Epithelial cell of umbilical artery (primary cell): ENCODE measurements around the gene HSD17B13. TPM values are rescaled to one million over a fixed set of nuclear protein-coding genes. Genes with fewer than 3 reads are reported as not detected.

ENCODE experiments used
- total RNA-seq: library from RNA; depleted of rRNA; stranded (reverse); fragments of >200 nt; gene quantifications from 2 replicates; pipeline ENCODE4 v1.2.3, GENCODE V29; 2014

Gene HSD17B13, protein sequence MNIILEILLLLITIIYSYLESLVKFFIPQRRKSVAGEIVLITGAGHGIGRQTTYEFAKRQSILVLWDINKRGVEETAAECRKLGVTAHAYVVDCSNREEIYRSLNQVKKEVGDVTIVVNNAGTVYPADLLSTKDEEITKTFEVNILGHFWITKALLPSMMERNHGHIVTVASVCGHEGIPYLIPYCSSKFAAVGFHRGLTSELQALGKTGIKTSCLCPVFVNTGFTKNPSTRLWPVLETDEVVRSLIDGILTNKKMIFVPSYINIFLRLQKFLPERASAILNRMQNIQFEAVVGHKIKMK
- not detected in 2 replicates for total RNA-seq

GRCh38 chr4:87322754-87323153 lies at the start of gene HSD17B13:
TSS of gene HSD17B13 (minus strand) at chr4:87322882. CDS start at chr4:87322841, 41 bp downstream.

Other genes starting within 250 kb of the HSD17B13 start
- 11.0 and 14.4 TPM in 2 replicates for gene KLHL8, start 102.3 kb downstream of the HSD17B13 start, total RNA-seq
- gene HSD17B11, start 68.3 kb upstream of the HSD17B13 start, total RNA-seq = 28.3 and 35.6 TPM in 2 replicates
- gene NUDT9, start 99.7 kb upstream of the HSD17B13 start, total RNA-seq = 25.7 and 27.8 TPM in 2 replicates
- gene SPARCL1, start 206.5 kb upstream of the HSD17B13 start, total RNA-seq = 0.15 and 0.32 TPM in 2 replicates